HG02970 (cell line): Measurements from ENCODE around the gene AHCYL1.

ENCODE experiments used
- ATAC-seq: cut with Tn5 transposase; IDR thresholded peaks from one replicate; pipeline ENCODE4 v1.9.1; 2021; ENCODE audit warnings: mild to moderate bottlenecking, moderate library complexity, moderate number of reproducible peaks; ENCODE audit not compliant: unreplicated experiment, low FRiP score

The AHCYL1 gene

GRCh38 chr1:110058591-110058990 lies 74.0 kb downstream of the AHCYL1 start:
- no peak for ATAC-seq

- ATAC-seq, result no peak
These were observed 74.7 kb downstream of the AHCYL1 start for GRCh38 chr1:110059133-110059863.

GRCh38 chr1:110060034-110060661 lies 75.6 kb downstream of the AHCYL1 start:
- ATAC-seq, result no peak

GRCh38 chr1:110060662-110061060 lies 76.1 kb downstream of the AHCYL1 start:
- no peak for ATAC-seq

GRCh38 chr1:110061341-110061740 lies 76.8 kb downstream of the AHCYL1 start:
- ATAC-seq, result no peak

GRCh38 chr1:110062612-110063011 lies 78.0 kb downstream of the AHCYL1 start:
- ATAC-seq, result no peak

GRCh38 chr1:110063781-110064180 lies 79.2 kb downstream of the AHCYL1 start:
- ATAC-seq, result no peak

- ATAC-seq, result no peak
These were observed 80.2 kb downstream of the AHCYL1 start for GRCh38 chr1:110064576-110065337.

GRCh38 chr1:110065841-110066240 lies 81.3 kb downstream of the AHCYL1 start:
- ATAC-seq, result no peak

GRCh38 chr1:110067479-110067892 lies 82.9 kb downstream of the AHCYL1 start:
- no peak for ATAC-seq

- no peak for ATAC-seq
These were observed 83.5 kb downstream of the AHCYL1 start for GRCh38 chr1:110067893-110068645.

GRCh38 chr1:110068646-110069403 lies 84.3 kb downstream of the AHCYL1 start:
- no peak for ATAC-seq

GRCh38 chr1:110069404-110070281 lies 85.1 kb downstream of the AHCYL1 start:
- ATAC-seq, result no peak

GRCh38 chr1:110070282-110070669 lies 85.7 kb downstream of the AHCYL1 start:
- no peak for ATAC-seq

GRCh38 chr1:110070671-110071242 lies 86.2 kb downstream of the AHCYL1 start, which contains the start of gene ALX3:
Gene ALX3 (minus strand): TSS chr1:110070672. CDS start chr1:110070612, 60 bp downstream.
- no peak for ATAC-seq
